Motor neuron (in vitro differentiated cells): ENCODE measurements around the gene PRKCH. TPM values are rescaled to one million over a fixed set of nuclear protein-coding genes. Genes with fewer than 3 reads are reported as not detected.

ENCODE experiments used
- ATAC-seq, 8 experiments: fragments of 200-7000 bp; cut with Tn5 transposase; replicated peaks in 6 of 8; 2 replicates each; pipeline ENCODE4 v1.8.0; 2021; ENCODE audit warnings: mild to moderate bottlenecking in 8 of 8, moderate library complexity in 8 of 8
- H3K27ac ChIP-seq, 2 donors: fragments of 250-450 bp; sonication (Bioruptor Pico); 2 replicates each; pipeline ENCODE4 v1.9.0; 2021; ENCODE audit warnings: antibody characterized with exemption in 2 of 2, mild to moderate bottlenecking in 2 of 2, moderate library complexity in 1 of 2
- H3K4me1 ChIP-seq, 2 donors: fragments of 250-450 bp; sonication (Bioruptor Pico); replicated peaks in 1 of 2; 2 replicates each; pipeline ENCODE4 v1.6.1; 2021; ENCODE audit warnings: antibody characterized with exemption in 2 of 2, mild to moderate bottlenecking in 2 of 2, moderate library complexity in 1 of 2
- H3K4me3 ChIP-seq, 5 donors: fragments of 250-450 bp; sonication (Bioruptor Pico); 2 replicates each; pipeline ENCODE4 v1.9.0; 2021; ENCODE audit warnings: antibody characterized with exemption in 5 of 5, mild to moderate bottlenecking in 5 of 5, moderate library complexity in 4 of 5
- WGBS, 10 experiments: fragments of 450-650 bp; shearing (Covaris generic); methylation state at CpG; one replicate each; pipeline ENCODE4 v1.0.0; 2022; 5-methylcytosine and 5-hydroxymethylcytosine counted together
- in situ Hi-C, 9 experiments: fragments of 400-800 bp; cut with MboI; loops; one replicate each; pipeline ENCODE4 v1.15.0; 2021; ENCODE audit warnings: low sequenced_read_pairs in 9 of 9, low pct_unique_long_range_greater_than_20kb in 2 of 9; ENCODE audit not compliant: unreplicated experiment in 9 of 9
- total RNA-seq, 8 experiments: library from RNA; unstranded; fragments of 300-600 nt; gene quantifications; 2 replicates each; pipeline versions ENCODE4 v1.2.3 to v1.2.4, GENCODE V29; 2022

Gene PRKCH
- total RNA-seq, 8 experiments from 2014 or later = 0.33 to 12.9 (median 1.6) TPM

GRCh38 chr14:61508526-61508925, 187.1 kb downstream of the PRKCH start:
- ATAC-seq = no peak
- WGBS, 10 experiments = 50 to 100% (median 55%) methylated on average over 1 to 2 of the region's 2 CpGs; no CpG with 5 or more reads in 3 of the 10 experiments
- peaks cover 7 to 8% of the 10 kb centered on the region in 2 donors for H3K4me1 ChIP-seq
- no peak overlapping the region for H3K4me3 ChIP-seq
- in situ Hi-C loops = no loop called here
- no peak overlapping the region for H3K27ac ChIP-seq

DNA sequence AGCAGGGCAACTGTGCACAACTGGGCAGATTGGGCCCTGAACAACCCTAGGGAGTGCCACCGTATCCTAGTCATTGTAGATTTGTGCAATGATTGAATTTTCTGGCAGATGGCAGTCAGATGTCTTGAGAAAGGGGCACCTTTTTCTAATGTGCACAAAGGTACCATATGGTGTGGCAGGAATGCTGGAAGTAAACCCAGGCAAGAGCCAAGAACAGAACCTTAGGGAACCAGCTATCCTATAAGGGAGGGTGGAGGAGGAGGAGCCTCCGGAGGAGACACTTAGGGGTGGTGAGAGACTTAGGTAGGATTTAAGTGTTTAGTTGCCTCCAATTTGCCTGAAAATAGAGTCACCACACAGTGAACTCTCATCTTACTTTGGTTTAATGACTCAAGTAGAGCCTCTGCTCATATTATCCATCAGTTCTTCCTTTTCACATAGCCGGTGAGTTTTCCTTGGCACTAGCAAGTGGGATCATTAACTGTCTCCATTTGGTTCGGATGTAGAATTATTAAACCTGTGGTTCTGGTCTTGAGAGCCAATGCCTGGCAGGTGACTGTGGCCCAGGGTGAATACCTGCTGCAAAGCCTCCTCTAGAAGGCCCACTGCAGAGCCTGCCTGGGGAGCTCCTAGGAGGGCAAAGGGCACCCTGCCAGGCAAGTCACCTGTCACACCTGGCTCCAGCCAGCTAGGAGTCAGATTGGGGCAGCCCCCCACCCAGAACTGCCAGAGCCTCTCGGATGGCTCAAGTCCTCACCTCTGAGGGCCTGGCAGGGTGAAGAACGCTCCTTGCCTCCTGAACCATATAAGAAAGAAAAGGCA, 189.6 kb downstream of the PRKCH start:
- 70 to 100% (median 96%) methylated on average over 1 to 3 of the region's 6 CpGs for WGBS, 10 experiments
- Histone ChIP-seq H3K4me1 (peaks cover 6% of the 10 kb centered on the region in 2 donors), H3K4me3 (no peak overlapping the region), H3K27ac (no peak overlapping the region)
- in situ Hi-C loops = no loop called here
- no peak for ATAC-seq

- Histone ChIP-seq H3K27ac (no peak overlapping the region), H3K4me3 (no peak overlapping the region), H3K4me1 (no peaks in the 10 kb centered on the region)
- in situ Hi-C loops = no loop called here
- no peak for ATAC-seq
- 63 to 84% (median 69%) methylated on average over 3 to 5 of the region's 6 CpGs; no CpG with 5 or more reads in 5 of the 10 experiments for WGBS, 10 experiments
Observed at GRCh38 chr14:61511558-61511948, 190.2 kb downstream of the PRKCH start.

- no peak for ATAC-seq
- H3K27ac ChIP-seq = no peak overlapping the region
- in situ Hi-C loops = no loop called here
- H3K4me3 ChIP-seq = no peak overlapping the region
- H3K4me1 ChIP-seq = peaks cover 0 to 5% of the 10 kb centered on the region in 2 donors
- WGBS, 10 experiments = 0 to 100% (median 69%) methylated on average over 1 to 2 of the region's 2 CpGs; no CpG with 5 or more reads in 2 of the 10 experiments
Observed at GRCh38 chr14:61512026-61512834, 190.9 kb downstream of the PRKCH start.

DNA sequence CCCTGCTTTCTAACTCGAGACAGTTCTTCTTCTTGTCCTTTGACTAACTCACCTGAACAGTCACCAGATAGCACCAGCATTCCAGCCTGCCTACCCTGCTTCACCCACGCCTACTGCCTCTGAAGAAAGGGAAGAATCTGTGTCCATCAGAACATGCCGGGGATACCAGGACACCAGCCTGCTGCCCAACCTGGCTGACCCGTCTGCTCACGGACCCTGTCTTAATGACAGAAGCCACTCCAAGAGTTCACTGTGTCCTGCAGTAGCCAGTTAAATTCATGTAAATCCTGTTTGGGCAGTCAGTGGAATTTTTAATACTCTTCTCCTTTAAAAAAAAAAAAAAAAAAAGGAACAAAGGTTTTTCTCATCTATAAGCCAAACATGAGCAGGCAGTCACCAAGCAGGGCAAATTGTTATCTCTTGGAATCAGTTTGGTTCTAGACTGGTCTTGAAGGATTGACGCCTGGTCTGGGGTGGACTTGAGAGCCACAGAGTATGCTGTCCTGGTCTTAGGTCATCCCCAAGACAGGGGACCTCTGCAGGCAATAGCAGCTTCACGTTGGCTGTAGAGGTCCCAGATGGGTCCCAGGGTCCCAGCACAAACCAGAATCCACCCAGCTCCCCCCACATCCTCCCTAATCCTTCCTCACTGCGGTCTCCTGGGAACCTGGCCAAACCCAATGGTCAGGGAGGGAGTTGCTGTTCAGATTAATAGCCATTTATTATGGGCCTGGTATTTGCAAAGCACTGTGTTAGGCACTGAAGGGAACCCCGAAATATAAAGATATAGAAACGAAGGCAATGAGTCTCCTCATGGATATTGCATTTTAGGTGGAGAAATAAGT, 192.8 kb downstream of the PRKCH start:
- ATAC-seq = no peak
- Histone ChIP-seq H3K27ac (no peak overlapping the region), H3K4me3 (no peak overlapping the region), H3K4me1 (peaks cover 0 to 5% of the 10 kb centered on the region in 2 donors)
- in situ Hi-C loops = no loop called here
- WGBS, 10 experiments = 50 to 100% (median 76%) methylated on average over 1 to 5 of the region's 10 CpGs

GRCh38 chr14:61514927-61515326, 193.5 kb downstream of the PRKCH start:
- no peak for ATAC-seq
- Histone ChIP-seq H3K4me3 (no peak overlapping the region), H3K27ac (no peak overlapping the region), H3K4me1 (peaks cover 0 to 5% of the 10 kb centered on the region in 2 donors)
- in situ Hi-C loops = no loop called here
- 29 to 100% (median 100%) methylated on average over 1 of the region's 1 CpG; no CpG with 5 or more reads in 3 of the 10 experiments for WGBS, 10 experiments

GRCh38 chr14:61515436-61516117, 194.2 kb downstream of the PRKCH start:
- no peak overlapping the region for H3K27ac ChIP-seq
- peaks cover 0 to 5% of the 10 kb centered on the region in 2 donors for H3K4me1 ChIP-seq
- ATAC-seq = no peak
- 67 to 100% (median 92%) methylated on average over 1 to 7 of the region's 8 CpGs for WGBS, 10 experiments
- no peak overlapping the region for H3K4me3 ChIP-seq
- in situ Hi-C loops = no loop called here

DNA sequence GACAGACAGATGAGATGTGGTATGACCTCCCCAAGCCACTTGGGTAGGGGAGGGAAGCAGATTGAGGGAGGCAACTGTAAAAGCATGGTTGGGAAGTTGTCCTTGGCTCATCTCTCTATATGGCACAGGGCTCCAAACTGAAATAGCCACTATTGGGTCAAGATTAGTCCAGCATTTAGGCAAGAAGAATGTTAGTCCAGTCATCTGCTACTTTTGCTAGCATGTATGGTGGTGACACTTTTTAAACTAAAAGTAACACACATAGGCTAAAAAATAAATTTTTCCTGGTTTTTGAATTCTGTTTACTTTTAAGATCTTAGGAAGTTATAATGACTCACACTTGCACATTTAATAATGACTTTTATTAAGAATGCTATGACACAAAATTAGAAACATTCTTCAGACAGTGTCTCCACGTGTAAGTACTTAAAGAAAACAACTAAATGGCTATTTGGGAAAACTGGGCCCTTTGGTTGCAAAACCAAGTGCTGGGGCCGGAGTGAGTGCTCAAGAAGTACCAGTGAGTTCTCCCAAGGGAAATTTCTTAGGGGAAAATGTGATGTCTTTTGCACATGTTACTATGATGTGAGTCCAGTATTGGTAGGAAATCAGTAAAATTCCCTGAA, 194.9 kb downstream of the PRKCH start:
- ATAC-seq = no peak
- H3K4me3 ChIP-seq = no peak overlapping the region
- no peak overlapping the region for H3K27ac ChIP-seq
- peaks cover 0 to 5% of the 10 kb centered on the region in 2 donors for H3K4me1 ChIP-seq
- WGBS, 10 experiments = 0 to 100% (median 80%) methylated on average over 1 to 2 of the region's 2 CpGs; no CpG with 5 or more reads in 2 of the 10 experiments
- in situ Hi-C loops = no loop called here

DNA sequence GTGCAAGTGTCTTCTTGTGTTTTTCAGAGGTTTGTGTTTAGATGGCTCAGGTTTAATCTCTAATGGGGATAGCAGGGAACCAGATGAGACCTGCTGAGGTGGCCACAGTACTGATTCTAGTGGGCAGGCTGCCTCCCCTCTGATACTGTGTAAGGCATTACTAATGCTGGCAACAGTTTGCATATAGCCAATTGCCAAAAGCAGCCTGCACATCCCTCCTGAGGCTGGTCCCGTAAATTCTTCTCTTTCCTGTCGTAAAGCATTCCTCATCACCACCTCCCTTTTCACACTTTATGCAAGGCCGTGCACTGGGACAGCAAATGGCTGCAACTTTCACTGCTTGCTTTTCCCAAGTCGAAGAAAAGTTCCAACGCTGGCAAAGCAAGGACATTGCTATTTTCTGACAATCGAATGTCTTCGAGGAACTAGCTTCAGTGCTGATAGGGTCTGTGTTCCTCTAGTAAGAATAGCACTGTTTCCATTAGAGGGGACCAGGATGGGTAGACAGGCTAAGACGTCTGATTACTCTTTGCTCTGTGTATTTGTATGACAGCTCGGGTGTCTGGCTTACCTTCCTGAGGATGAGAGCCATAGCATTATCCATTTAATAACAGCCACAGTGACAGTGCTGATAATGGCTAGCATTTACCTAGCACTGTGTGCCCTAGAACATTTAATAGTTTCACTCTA, 195.7 kb downstream of the PRKCH start:
- H3K4me1 ChIP-seq = peaks cover 0 to 5% of the 10 kb centered on the region in 2 donors
- peak in 7 of 8 experiments; percentile 36 to 97 (median 75) for ATAC-seq
- WGBS, 10 experiments = 4 to 87% (median 57%) methylated on average over 4 to 8 of the region's 9 CpGs; no CpG with 5 or more reads in 2 of the 10 experiments
- H3K27ac ChIP-seq = no peak overlapping the region
- in situ Hi-C loops = no loop called here
- no peak overlapping the region for H3K4me3 ChIP-seq

- H3K27ac ChIP-seq = no peak overlapping the region
- no peak for ATAC-seq
- no peak overlapping the region for H3K4me3 ChIP-seq
- in situ Hi-C loops = no loop called here
- 56 to 100% (median 92%) methylated on average over 1 to 6 of the region's 6 CpGs for WGBS, 10 experiments
- H3K4me1 ChIP-seq = peaks cover 4 to 5% of the 10 kb centered on the region in 2 donors
Observed at GRCh38 chr14:61517911-61518384, 196.6 kb downstream of the PRKCH start.

- no peak for ATAC-seq
- Histone ChIP-seq H3K27ac (no peak overlapping the region), H3K4me1 (peaks cover 5% of the 10 kb centered on the region in 2 donors), H3K4me3 (no peak overlapping the region)
- 63 to 100% (median 90%) methylated on average over 2 of the region's 2 CpGs; no CpG with 5 or more reads in 1 of the 10 experiments for WGBS, 10 experiments
- in situ Hi-C loops = no loop called here
Observed at GRCh38 chr14:61518403-61518802, 197.0 kb downstream of the PRKCH start.
